GM21717 (cell line): ENCODE data around the gene AMDHD2.
A peak's percentile ranks its signal among the peaks of the same experiment; 100 is the strongest.
"Not testable (repeated sequence)": the region's sequence is repeated elsewhere in the genome, so short reads cannot be mapped to it uniquely, and the experiment has no call there.

ENCODE experiments used
- ATAC-seq: cut with Tn5 transposase; IDR thresholded peaks from one replicate; pipeline ENCODE4 v1.9.1; 2021; ENCODE audit warnings: mild to moderate bottlenecking, moderate library complexity; ENCODE audit not compliant: unreplicated experiment

AMDHD2 gene

DNA sequence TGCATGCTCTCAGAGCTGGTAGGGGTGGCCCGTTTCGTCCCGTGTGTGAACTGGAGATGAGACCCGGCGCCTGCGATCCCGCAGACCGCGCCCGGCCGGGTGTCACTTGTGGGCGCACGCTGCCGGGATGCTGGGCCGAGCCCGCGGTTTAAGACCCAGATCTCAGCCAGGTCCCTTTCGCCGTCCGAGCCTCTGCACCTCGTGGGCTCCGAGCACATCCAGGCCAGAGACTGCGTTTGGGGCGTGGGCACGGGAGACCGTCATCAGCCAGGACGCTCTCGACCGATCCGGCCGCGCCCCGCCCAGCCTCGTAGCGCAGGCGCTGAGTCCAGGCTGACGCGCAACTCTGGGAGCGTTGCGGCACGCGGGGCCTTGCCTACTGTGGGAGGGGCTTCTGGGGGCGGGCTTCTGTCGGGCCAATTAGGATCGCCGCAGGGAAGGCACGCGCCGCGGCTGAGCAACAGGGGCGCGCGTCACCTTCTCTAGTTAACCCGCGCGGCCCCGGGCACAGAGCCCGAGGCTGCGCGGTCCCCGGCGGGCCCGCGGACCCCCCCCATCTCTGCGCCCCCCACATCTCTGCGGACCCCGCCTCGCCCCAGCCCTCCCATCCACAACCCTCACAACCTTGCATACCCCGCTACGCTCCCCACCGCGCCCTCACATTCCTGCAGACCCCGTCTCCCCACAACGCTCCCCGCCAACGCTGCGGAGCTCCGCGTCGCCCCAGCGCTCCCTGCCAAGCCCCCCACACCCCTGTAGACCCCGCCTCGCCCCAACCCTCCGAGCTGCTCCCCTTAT lies 11.7 kb downstream of the AMDHD2 start:
- ATAC-seq = peak; percentile 56

DNA sequence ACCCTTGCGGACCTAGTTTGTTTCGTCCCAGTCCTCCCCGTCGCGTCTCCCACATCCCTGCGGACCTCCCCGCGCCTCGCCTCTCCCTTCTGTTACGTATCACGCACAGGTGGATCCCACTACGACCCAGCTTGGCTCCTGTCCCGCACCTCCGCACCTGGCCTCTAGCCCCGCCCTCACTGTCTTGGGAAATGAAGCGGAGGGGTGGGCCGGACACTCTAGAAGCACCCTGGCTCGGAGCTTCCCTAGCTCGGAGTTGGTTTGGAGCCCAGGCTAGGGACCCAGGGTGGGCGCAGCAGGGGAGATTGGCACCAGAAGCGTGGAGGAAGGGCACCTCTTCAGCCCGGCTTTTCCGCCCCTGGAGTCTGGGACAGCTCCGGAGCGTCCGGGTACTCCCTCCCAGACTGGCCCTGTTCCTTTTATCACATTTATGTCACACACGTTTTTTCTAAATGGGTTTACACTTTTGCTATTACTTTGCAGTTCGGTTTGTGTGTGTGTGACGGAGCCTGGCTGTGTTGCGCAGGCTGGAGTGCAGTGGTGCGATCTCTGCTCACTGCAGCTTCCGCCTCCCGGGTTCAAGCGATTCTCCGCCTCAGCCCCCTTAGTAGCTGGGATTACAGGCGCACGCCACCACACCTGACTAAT lies 12.4 kb downstream of the AMDHD2 start:
- ATAC-seq = no peak

- not testable (repeated sequence) for ATAC-seq
These were observed 13.1 kb downstream of the AMDHD2 start for GRCh38 chr16:2533142-2533755.

- ATAC-seq = no peak
These were observed 13.7 kb downstream of the AMDHD2 start for GRCh38 chr16:2533912-2534311.

DNA sequence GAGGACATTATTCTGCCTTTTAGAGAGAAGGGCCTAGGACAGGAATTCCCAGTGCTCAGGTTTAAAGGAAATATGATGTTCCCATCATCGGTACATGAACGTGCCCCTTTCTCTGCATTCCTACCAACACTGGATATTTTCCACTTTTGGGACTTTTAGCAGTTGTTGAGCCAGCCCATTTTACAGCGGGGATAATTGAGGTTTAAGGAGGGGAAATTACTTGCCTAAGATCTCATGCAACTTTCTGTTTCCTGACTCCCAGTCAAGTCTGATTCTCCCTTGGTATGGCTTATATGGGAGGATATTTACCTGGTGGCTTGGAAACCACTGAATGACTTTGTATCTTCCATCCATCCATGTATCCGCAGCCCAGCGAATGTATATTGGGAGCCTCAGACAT lies 14.2 kb downstream of the AMDHD2 start:
- not testable (repeated sequence) for ATAC-seq

- ATAC-seq = no peak
These were observed 15.4 kb downstream of the AMDHD2 start for GRCh38 chr16:2535625-2536013.

GRCh38 chr16:2537451-2538379 lies 17.5 kb downstream of the AMDHD2 start, which contains the start of gene PDPK1:
Gene PDPK1 (plus strand): TSS chr16:2538021. CDS start chr16:2538113, 92 bp downstream.
- peak; percentile 68 for ATAC-seq

- not testable (repeated sequence) for ATAC-seq
These were observed 19.1 kb downstream of the AMDHD2 start for GRCh38 chr16:2539192-2539844.

- ATAC-seq = not testable (repeated sequence)
These were observed 19.8 kb downstream of the AMDHD2 start for GRCh38 chr16:2539845-2540458.

- not testable (repeated sequence) for ATAC-seq
These were observed 20.7 kb downstream of the AMDHD2 start for GRCh38 chr16:2540912-2541311.

DNA sequence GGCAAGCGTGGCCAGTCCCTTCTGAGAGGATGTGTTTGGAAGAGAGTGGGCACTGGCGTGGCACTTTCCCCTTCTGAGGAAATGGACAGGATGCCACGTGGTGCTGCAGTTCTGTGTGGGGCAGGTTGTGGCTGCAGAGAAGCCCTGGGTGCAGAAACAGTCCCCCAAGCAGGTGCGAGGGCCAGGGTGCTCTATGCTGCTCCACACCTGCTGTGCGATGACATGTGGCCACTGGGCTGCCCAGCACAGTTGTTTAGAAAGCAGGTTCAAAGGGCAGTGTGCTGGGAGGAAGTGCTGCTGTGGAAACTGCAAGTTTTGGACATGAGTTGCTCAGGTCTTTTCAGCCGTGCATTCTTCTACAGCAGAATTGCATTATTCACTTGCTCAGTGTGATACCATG lies 21.2 kb downstream of the AMDHD2 start:
- not testable (repeated sequence) for ATAC-seq

- not testable (repeated sequence) for ATAC-seq
These were observed 23.6 kb downstream of the AMDHD2 start for GRCh38 chr16:2543771-2544170.

GRCh38 chr16:2550283-2550878 lies 30.2 kb downstream of the AMDHD2 start:
- ATAC-seq = not testable (repeated sequence)

- ATAC-seq = not testable (repeated sequence)
These were observed 31.3 kb downstream of the AMDHD2 start for GRCh38 chr16:2551420-2551889.

DNA sequence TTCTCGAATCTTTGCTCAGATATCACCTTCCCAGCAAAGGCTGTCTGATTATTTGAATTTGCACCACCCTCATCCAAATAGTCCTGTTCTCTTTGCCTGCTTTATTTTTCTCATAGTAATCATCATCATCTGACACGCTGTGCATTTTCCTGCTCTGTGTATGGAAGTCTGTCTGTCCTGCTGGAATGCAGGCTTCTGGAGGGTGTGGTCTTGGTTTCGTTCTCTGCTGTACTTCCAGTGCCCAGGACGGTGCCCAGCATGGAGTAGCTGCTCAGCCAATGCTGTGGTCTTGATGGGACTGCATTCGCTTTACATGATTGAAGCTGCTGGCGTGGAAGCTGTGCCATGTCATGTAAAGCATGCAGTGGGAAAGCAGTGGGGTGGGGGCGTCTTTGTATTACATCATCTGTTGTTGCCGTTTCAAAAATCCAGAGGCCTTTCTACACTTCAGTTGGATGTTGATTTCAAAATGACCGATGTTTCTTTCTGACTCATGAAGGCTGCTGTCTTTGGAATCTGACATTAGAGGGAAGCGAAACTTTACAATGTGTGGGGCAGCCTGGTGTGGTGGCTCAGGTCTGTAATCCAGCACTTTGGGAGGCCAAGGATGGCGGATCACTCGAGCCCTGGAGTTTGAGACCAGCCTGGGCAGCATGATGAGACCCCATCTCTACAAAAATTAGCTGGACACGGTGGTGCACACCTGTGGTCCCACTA lies 34.7 kb downstream of the AMDHD2 start:
- ATAC-seq = not testable (repeated sequence)

DNA sequence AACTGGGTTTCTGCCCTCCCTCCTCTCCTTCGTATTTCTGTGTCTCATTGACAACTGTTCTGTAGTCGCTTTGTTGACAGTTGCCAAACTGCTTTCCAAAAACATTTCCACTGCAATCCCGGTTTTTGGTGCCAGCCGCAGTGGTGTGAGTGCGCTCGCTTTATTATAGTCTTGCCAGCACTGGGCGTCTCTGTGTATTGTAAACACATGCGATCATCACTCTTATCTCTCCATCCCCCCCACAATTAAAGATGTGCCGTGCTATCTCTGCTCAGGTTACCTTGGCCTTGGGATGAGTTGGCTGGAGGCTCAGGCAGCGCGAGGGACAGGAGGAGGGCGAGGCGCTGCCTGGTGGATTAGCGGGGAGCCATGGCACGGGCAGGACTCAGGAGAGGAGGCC lies 37.0 kb downstream of the AMDHD2 start:
- not testable (repeated sequence) for ATAC-seq

DNA sequence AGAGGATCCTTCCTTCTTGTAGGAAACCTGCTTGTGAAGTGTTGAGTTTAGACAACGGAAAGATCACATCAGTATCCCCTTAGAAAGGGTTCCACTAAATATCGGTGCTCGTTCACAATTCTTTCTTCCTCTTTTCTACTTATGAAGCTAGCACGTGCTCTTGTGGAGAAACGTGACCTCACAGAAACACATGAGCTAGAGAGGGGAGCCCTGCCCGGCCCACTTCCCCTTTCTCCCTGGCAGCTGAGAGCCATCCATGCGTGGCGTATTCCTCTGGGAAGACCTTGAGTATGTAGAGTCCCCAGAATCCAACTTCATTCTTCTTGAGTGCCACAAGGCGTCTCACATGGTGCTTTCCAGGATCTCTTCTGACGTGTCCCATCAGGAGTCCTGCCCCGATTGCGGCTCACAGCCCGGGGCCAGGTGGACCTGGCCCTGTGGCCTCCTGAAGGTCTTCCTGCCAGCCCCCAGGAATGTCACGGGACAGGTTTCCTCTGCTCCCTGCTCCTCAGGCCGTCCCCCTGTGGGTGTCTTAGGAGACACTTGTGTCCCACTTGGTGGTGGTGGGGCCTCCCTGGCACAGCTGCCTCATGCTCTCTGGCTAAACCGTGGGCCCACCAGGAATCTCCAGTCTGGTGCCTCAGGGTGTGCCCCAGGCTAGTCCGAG lies 40.1 kb downstream of the AMDHD2 start:
- ATAC-seq = not testable (repeated sequence)

GRCh38 chr16:2560798-2561133 lies 40.6 kb downstream of the AMDHD2 start:
- not testable (repeated sequence) for ATAC-seq
